Measurements from ENCODE around the gene CACNA2D1.

DNA sequence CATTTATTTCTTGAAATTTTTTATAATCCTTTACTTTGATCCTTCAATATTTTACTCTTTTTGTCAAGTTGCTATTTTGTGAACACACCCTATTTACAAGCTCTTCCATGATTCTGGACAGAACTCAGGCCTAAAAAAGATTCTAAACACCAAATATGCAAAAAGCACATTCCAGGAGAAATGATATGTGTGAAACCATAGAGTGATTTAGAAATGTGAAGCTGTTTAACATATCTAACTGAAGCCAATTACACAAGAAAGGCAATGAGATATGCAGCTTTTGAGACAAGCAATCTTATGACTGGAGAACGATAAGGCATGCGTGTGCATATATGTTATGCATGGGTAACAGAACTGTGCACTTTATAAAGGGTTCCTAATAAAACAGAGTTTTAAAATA, 243.0 kb downstream of the CACNA2D1 start:
- TF ChIP-seq, protein P1, sequence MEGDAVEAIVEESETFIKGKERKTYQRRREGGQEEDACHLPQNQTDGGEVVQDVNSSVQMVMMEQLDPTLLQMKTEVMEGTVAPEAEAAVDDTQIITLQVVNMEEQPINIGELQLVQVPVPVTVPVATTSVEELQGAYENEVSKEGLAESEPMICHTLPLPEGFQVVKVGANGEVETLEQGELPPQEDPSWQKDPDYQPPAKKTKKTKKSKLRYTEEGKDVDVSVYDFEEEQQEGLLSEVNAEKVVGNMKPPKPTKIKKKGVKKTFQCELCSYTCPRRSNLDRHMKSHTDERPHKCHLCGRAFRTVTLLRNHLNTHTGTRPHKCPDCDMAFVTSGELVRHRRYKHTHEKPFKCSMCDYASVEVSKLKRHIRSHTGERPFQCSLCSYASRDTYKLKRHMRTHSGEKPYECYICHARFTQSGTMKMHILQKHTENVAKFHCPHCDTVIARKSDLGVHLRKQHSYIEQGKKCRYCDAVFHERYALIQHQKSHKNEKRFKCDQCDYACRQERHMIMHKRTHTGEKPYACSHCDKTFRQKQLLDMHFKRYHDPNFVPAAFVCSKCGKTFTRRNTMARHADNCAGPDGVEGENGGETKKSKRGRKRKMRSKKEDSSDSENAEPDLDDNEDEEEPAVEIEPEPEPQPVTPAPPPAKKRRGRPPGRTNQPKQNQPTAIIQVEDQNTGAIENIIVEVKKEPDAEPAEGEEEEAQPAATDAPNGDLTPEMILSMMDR (IDR thresholded peaks at IDR 0.05), result no peak
- TF ChIP-seq EP300 (IDR thresholded peaks at IDR 0.05), result no peak
- TF ChIP-seq POLR2AphosphoS5 (IDR thresholded peaks at IDR 0.05), result peak in 1 of 3 donors; percentile 28
